OCI-LY1 (cell line): Measurements from ENCODE around the gene TAF6.
A peak's percentile ranks its signal among the peaks of the same experiment; 100 is the strongest.

Source experiments
- H2AFZ ChIP-seq: fragments of 200-600 bp; sonication (generic), shearing (Covaris generic); 2 replicates; pipeline ENCODE4 v1.6.0; 2014; ENCODE audit warnings: antibody characterized with exemption, mild to moderate bottlenecking, low read length
- H3F3A ChIP-seq: fragments of 200-600 bp; sonication (generic), shearing (Covaris generic); 2 replicates; pipeline ENCODE4 v1.6.0; 2014; ENCODE audit warnings: mild to moderate bottlenecking, antibody characterized with exemption, low read length, moderate library complexity; ENCODE audit not compliant: insufficient read depth
- H3K27ac ChIP-seq: fragments of 200-600 bp; sonication (generic); 2 replicates; pipeline ENCODE4 v1.5.1; 2014; ENCODE audit warnings: low read length, mixed run types, mild to moderate bottlenecking, low read depth; ENCODE audit not compliant: poor library complexity, severe bottlenecking
- H3K27me3 ChIP-seq: fragments of 200-600 bp; sonication (generic); 2 replicates; pipeline ENCODE4 v1.6.0; 2014; ENCODE audit warnings: antibody characterized with exemption, mild to moderate bottlenecking, low read length, moderate library complexity; ENCODE audit not compliant: insufficient read depth
- H3K36me3 ChIP-seq: fragments of 200-600 bp; sonication (generic); 2 replicates; pipeline ENCODE4 v1.6.1; 2014; ENCODE audit warnings: mild to moderate bottlenecking, antibody characterized with exemption, low read length, moderate library complexity, mixed read lengths; ENCODE audit not compliant: insufficient read depth
- H3K4me1 ChIP-seq: fragments of 200-600 bp; sonication (generic); 2 replicates; pipeline ENCODE4 v1.5.1; 2014; ENCODE audit warnings: mild to moderate bottlenecking, low read length, moderate library complexity; ENCODE audit not compliant: insufficient read depth, severe bottlenecking
- H3K4me2 ChIP-seq: fragments of 200-600 bp; sonication (generic), shearing (Covaris generic); 2 replicates; pipeline ENCODE4 v1.6.1; 2014; ENCODE audit warnings: low read length
- H3K4me3 ChIP-seq: fragments of 200-600 bp; sonication (generic); 2 replicates; pipeline ENCODE4 v1.5.1; 2014; ENCODE audit warnings: low read length, low read depth, mild to moderate bottlenecking, mixed read lengths; ENCODE audit not compliant: poor library complexity, severe bottlenecking
- H3K79me2 ChIP-seq: fragments of 200-600 bp; shearing (Covaris generic); 2 replicates; pipeline ENCODE4 v1.6.1; 2016; ENCODE audit warnings: mixed run types, low read length, mixed read lengths; ENCODE audit not compliant: insufficient read depth
- H3K9ac ChIP-seq: fragments of 200-600 bp; sonication (generic), shearing (Covaris generic); 2 replicates; pipeline ENCODE4 v1.6.1; 2014; ENCODE audit warnings: mild to moderate bottlenecking, low read length, mixed read lengths
- H3K9me2 ChIP-seq: fragments of 200-600 bp; sonication (generic), shearing (Covaris generic); 2 replicates; pipeline ENCODE4 v1.6.1; 2014; ENCODE audit warnings: low read depth, mild to moderate bottlenecking, low read length, mixed read lengths
- H3K9me3 ChIP-seq: fragments of 200-600 bp; shearing (Covaris generic); 2 replicates; pipeline ENCODE4 v1.6.1; 2014; ENCODE audit warnings: low read length, mixed read lengths
- H4K20me1 ChIP-seq: fragments of 200-600 bp; sonication (generic), shearing (Covaris generic); 2 replicates; pipeline ENCODE4 v1.6.0; 2016; ENCODE audit warnings: mild to moderate bottlenecking, low read length; ENCODE audit not compliant: insufficient read depth
- EZH2 ChIP-seq: fragments of 200-600 bp; sonication (generic), shearing (Covaris generic); IDR thresholded peaks from 2 replicates; pipeline ENCODE4 v1.8.0; 2017; ENCODE audit warnings: borderline replicate concordance, mixed run types, mild to moderate bottlenecking, antibody characterized with exemption, low read length, moderate library complexity, mixed read lengths
- TF ChIP-seq, protein P1 (sequence below): fragments of 200-600 bp; sonication (generic), shearing (Covaris generic); IDR thresholded peaks from 2 replicates; pipeline ENCODE4 v1.5.1; 2017; ENCODE audit warnings: mild to moderate bottlenecking, antibody characterized with exemption, low read length, moderate library complexity, mixed read lengths

Gene TAF6

DNA sequence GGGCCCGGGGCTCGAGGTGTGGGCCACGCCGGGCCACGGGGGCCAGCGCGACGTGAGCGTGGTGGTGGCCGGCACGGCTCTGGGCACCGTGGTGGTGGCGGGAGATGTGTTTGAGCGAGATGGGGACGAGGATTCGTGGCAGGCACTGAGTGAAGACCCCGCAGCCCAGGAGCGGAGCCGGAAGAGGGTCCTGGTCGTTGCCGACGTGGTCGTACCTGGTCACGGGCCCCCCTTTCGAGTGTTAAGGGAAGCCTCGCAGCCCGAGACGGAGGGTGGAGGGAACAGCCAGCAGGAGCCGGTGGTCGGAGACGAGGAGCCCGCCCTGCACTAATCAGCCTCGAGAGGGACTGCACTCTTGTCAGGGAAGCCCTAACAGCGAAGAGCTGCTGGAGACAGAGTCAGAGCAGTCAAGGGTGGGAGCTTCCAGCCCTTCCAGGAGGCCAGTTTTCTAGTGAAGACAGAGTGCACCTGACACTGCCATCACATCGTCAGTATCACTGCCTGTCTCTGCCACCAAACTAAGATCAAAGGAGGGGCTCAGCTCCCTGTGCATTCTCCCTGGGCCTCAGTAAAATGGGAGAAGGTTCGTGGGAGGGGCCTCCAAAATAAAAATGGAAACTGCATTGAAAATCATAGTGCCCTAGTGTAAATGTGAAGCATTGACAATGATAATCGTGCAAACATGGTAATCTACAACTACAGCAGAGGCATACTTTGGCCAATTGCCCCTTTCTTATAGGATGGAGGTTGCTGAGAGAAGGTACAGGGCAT is 8.9 kb upstream of the TAF6 start:
- H3K9ac ChIP-seq, result peak overlapping the region; percentile 84
- H3F3A ChIP-seq, result no peaks in the 10 kb centered on the region
- no peaks in the 10 kb centered on the region for H3K9me3 ChIP-seq
- no peak overlapping the region for H3K27ac ChIP-seq
- peak overlapping the region; percentile 70 for H3K4me3 ChIP-seq
- TF ChIP-seq, protein P1, sequence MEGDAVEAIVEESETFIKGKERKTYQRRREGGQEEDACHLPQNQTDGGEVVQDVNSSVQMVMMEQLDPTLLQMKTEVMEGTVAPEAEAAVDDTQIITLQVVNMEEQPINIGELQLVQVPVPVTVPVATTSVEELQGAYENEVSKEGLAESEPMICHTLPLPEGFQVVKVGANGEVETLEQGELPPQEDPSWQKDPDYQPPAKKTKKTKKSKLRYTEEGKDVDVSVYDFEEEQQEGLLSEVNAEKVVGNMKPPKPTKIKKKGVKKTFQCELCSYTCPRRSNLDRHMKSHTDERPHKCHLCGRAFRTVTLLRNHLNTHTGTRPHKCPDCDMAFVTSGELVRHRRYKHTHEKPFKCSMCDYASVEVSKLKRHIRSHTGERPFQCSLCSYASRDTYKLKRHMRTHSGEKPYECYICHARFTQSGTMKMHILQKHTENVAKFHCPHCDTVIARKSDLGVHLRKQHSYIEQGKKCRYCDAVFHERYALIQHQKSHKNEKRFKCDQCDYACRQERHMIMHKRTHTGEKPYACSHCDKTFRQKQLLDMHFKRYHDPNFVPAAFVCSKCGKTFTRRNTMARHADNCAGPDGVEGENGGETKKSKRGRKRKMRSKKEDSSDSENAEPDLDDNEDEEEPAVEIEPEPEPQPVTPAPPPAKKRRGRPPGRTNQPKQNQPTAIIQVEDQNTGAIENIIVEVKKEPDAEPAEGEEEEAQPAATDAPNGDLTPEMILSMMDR, result no peak
- TF ChIP-seq EZH2, result no peak
- no peaks in the 10 kb centered on the region for H4K20me1 ChIP-seq
- no peak overlapping the region for H2AFZ ChIP-seq
- no peaks in the 10 kb centered on the region for H3K9me2 ChIP-seq
- H3K36me3 ChIP-seq, result peaks cover 18% of the 10 kb centered on the region; the same call in 1 of the 2 replicates
- no peaks in the 10 kb centered on the region for H3K27me3 ChIP-seq
- H3K4me1 ChIP-seq, result peaks cover 32% of the 10 kb centered on the region
- no peaks in the 10 kb centered on the region for H3K79me2 ChIP-seq
- peak overlapping the region; percentile 70 for H3K4me2 ChIP-seq

DNA sequence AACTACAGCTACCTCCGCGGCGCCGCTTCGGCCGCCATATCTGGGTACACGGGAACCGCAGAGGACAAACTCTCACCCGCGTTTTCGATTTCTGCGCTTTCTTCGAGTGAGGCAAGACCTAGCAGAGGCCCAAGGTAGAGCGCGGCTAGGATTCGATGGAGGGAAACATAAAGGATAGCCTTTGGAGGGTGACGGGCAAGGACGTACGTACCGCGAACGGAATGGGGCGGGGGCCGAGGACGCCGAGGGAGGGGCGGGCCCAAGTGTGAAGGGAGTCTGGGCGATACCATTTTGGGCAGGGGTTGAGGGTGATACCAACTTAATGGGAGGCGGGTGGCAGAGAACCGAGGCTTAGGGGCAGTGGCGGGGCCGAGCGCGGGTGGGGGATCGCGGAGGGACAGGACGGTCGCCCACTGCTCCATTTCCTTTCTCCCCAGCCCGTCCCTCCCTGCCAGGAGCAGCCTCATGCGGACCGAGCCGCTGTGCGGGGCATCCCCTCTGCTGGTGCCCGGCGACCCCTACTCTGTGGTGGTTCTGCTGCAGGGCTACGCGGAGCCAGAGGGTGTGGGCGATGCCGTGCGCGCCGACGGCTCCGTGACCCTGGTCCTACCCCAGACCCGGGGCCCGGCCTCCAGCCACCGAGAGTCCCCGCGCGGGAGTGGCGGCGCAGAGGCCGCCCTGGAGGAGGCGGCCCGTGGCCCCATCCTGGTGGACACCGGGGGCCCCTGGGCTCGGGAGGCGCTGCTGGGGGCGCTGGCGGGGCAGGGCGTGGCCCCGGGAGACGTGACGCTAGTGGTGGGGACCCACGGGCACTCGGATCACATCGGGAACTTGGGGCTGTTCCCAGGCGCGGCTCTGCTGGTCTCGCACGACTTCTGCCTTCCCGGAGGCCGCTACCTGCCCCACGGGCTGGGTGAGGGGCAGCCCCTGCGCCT is 8.0 kb upstream of the TAF6 start, which contains the start of gene MBLAC1:
Gene MBLAC1 (plus strand): TSS at position 37 of the 935 bp plus-strand sequence. CDS start 429 bp downstream, at position 466.
- Histone ChIP-seq H3K9me2 (no peaks in the 10 kb centered on the region), H3K36me3 (peaks cover 18% of the 10 kb centered on the region; the same call in 1 of the 2 replicates), H3K79me2 (no peaks in the 10 kb centered on the region), H3K27me3 (no peaks in the 10 kb centered on the region), H4K20me1 (no peaks in the 10 kb centered on the region), H3K9ac (peak within 1 kb of the TSS; percentile 84), H3K4me1 (peaks cover 39% of the 10 kb centered on the region), H3K27ac (peak within 1 kb of the TSS; percentile 94), H3K9me3 (no peaks in the 10 kb centered on the region), H3K4me3 (peak within 1 kb of the TSS; percentile 70), H3K4me2 (peak within 1 kb of the TSS; percentile 70), H3F3A (no peaks in the 10 kb centered on the region), H2AFZ (no peak within 1 kb of the TSS)
- TF ChIP-seq, protein P1, result no peak
- no peak for TF ChIP-seq EZH2

DNA sequence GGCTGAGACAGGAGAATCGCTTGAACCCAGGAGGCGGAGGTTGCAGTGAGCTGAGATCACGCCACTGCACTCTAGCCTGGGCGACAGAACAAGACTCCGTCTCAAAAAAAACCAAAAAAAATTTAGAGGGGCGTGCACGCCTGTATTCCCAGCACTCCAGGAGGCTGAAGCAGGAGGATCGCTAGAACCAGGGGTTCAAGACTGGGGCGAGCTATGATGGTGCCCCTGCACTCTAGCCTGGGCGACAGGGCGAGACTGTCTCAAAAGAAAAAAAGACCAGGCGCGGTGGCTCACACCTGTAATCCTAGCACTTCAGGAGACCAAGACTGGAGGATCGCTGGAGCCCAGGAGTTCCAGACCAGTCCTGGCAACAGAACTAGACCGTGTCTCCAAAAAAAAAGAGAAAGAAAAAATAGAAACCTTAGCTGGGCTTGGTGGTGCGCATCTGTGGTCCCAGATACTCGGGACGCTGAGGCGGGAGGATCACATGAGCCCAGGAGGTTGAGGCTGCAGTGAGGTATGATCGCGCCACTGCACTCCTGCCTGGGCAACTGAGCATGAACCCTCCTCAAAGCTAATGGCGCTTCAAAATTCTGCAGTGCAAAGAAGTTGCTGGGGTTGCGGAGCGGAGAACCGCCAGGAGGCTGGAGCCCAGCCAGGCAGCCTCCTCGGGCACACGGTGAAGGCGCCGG is 7.2 kb upstream of the TAF6 start:
- no peak overlapping the region for H2AFZ ChIP-seq
- no peaks in the 10 kb centered on the region for H4K20me1 ChIP-seq
- H3K9me3 ChIP-seq, result no peaks in the 10 kb centered on the region
- H3K36me3 ChIP-seq, result peaks cover 18% of the 10 kb centered on the region; the same call in 1 of the 2 replicates
- peak overlapping the region; percentile 94 for H3K27ac ChIP-seq
- H3F3A ChIP-seq, result no peaks in the 10 kb centered on the region
- no peaks in the 10 kb centered on the region for H3K27me3 ChIP-seq
- no peak for TF ChIP-seq EZH2
- TF ChIP-seq, protein P1, result no peak
- peaks cover 43% of the 10 kb centered on the region for H3K4me1 ChIP-seq
- peak overlapping the region; percentile 70 for H3K4me3 ChIP-seq
- peak overlapping the region; percentile 70 for H3K4me2 ChIP-seq
- H3K9ac ChIP-seq, result peak overlapping the region; percentile 84
- H3K79me2 ChIP-seq, result no peaks in the 10 kb centered on the region
- H3K9me2 ChIP-seq, result no peaks in the 10 kb centered on the region
